Mesenteric fat pad (tissue), 1 donor: ENCODE results near the gene TRMT2A. TPM values are rescaled to one million over a fixed set of nuclear protein-coding genes. Genes with fewer than 3 reads are reported as not detected.

ENCODE experiments used
- DNase-seq: peaks from one replicate; pipeline ENCODE4 v3.0.0-alpha.2; 2020; ENCODE audit warnings: low spot score
- microRNA-seq: library from miRNA; unstranded; fragments of <30 nt; microRNA quantifications from one replicate; pipeline ENCODE4 v1.2.0, GENCODE V29; 2020; ENCODE audit warnings: borderline number of aligned reads
- total RNA-seq: library from RNA; stranded (reverse); fragmentation: NEBNext Ultra II Directional; extraction: Animal tissue kit (Norgen Biotek cat#: 25700); gene quantifications from one replicate; pipeline ENCODE4 v1.2.1, GENCODE V29; 2021
- donor health status: DM: yes; HTN: yes; CAD: no.

Gene TRMT2A
- total RNA-seq, 1 donor from 2014 or later = 49.2 TPM

DNA sequence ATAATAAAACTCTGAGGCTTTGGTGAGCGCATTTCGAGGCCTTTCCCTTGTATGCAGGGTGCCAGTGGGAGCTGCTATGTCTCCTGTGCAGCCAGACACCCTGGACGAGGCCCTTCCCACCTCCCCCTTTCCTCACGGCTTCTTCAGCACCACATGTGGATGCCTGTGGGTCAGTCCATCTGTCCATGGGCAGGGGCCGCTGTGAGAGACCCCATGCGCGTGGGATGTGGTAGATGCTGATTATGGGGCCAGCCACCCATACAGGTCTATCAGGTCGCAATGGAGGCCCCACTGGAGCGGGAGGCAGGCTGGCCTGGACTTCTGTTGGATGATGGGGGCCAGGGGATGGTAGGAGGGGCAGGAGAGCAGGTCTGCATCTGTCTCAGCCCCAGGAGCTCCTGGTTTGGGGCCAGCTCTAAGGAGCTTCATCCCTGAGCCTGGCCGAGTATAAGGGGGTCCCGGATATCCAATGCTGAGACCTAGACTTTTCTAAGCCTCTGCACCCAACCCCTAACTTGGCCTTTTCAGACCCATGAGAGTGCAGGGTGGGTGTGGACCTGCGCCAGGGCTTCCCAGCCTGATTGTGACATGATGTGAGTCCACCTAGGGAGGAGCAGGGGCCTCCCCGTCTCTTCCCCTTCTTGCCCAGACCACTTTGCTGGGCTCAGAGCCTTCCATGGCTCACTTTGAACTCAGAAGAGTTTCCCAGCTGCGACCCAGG lies 51.0 kb downstream of the TRMT2A start:
- DNase-seq = no peak

DNA sequence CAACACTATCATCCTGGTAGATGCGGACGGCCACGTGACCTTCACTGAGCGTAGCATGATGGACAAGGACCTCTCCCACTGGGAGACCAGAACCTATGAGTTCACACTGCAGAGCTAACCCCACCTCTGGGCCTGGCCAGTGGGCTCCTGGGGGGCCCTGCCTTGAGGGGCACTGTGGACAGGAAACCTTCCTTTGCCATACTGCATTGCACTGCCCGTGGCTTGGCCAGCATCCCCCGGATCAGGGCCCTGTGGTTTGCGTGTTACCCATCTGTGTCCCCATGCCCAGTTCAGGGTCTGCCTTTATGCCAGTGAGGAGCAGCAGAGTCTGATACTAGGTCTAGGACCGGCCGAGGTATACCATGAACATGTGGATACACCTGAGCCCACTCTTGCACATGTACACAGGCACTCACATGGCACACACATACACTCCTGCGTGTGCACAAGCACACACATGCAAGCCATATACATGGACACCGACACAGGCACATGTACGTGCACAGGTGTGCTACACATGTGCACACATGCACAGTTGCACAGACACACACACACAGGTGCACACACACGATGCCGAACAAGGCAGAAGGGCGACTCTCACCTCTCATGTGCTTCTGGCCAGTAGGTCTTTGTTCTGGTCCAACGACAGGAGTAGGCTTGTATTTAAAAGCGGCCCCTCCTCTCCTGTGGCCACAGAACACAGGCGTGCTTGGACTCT lies 52.3 kb downstream of the TRMT2A start:
- no peak for DNase-seq

DNA sequence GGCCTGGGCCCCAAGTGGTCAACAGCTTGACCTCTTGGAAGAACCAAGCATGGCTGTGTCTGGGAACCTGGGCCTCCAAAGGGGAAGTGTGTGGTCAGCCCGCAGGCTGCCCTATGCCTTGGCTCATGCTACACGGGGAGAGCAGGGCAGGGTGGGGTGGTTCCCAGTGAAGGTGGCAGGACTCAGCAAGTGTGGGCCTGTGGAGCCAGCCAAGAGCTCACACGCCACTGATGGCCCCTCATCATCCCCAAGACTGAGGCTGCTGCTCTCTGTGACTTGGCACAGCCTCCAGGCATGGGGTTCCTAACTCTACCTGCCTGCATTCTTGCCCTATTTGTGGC lies 52.9 kb downstream of the TRMT2A start:
- DNase-seq = no peak

DNA sequence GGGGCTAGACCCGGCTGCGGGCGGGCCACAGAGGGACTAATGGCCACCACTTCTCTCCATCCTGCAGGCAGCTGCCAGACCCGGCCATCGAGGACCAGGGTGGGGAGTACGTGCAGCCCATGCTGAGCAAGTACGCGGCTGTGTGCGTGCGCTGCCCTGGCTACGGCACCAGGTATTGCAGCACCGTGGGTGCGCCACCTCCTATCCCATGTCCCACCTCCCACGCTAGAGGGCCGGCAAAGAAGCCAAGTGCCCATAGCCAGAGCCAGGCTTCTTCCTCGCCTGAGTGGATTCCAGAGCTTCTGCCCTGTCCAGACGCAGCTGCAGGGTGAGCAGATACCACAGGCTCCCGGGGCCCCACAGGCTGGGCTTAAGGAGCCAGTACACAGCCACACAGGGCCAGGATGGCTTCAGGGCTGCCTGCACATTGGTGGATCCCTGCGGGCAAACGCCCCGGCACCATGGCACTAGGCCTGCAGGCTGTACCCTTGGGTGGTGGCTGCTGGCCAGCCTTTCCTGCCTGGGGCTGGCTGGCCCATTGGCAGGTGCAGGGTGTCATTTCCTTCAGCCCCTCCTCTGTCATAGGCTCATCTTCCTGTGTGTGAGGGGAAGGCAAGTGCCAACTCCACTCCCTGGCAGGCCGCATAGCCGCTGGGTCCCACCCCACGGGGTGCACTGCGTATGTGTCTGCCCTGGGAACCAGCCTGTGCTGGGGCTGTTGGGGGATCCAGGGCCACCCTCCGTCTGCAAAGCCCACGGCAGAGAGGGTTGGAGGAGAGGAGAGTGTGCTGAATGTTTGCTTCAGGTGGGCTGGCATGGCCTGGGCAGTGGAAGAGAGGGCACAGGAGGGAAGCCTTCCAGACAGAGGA lies 53.5 kb downstream of the TRMT2A start:
- DNase-seq = no peak

DNA sequence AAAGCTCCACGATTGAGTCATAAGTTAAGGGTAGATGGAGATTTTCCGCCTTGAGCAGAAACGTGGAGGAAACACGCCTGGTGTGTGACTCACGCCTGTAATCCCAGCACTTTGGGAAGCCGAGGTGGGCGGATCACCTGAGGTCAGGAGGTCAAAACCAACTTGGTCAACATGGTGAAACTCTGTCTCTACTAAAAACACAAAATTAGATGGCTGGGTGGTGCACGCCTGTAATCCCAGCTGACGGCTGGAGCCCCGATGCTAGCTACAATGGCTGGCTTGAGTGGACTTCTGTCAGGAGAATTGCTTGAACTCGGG lies 54.3 kb downstream of the TRMT2A start:
- no peak for DNase-seq

DNA sequence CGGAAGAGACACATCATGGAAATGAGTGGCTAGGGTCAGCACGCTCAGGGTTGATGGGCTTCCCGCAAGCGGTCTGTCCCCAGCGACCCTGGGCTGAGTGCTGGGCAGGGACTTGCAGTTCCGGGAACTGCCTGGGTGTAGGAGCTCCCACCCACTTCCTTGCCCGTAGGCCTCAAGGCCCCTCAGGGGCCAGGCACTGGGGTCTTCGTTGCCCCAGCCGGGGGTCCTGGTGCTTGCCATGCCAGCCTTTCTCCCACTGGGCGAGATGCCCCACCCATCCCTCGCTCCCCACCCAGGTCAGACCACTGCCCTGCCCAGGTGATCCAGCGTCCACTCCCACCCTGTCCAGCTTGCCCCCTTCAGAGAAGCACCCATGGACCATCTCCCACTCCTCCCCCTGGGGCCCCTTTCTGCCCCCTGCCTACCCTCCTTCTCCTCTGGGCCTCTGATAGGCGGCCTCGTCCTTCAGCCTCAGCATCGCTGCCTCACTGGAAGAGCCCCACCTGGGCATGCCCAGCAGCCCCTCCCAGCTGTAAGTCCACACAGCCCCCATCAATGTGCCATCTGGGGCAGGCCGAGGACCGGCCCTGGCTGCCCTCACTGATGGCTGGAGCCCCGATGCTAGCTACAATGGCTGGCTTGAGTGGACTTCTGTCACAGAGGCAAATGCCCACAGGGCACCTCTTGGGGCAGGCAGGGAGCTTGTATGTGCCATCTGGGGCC lies 54.8 kb downstream of the TRMT2A start:
- no peak for DNase-seq

Small RNAs within 50 kb of the gene (microRNA-seq; reads per million reads assigned to microRNA genes)
- gene MIR6816 = not detected

Other genes starting within 250 kb of the TRMT2A start
- 144 TPM for gene COMT, start 175.5 kb downstream of the TRMT2A start, total RNA-seq
- gene TXNRD2, start 175.4 kb downstream of the TRMT2A start, total RNA-seq = 20.2 TPM
- 5.3 TPM for gene ARVCF, start 100.4 kb downstream of the TRMT2A start, total RNA-seq
- gene TANGO2, start 96.1 kb downstream of the TRMT2A start, total RNA-seq = 34.8 TPM
- 29.7 TPM for gene DGCR8, start 37.0 kb downstream of the TRMT2A start, total RNA-seq
- gene RANBP1, start 1.1 kb downstream of the TRMT2A start, total RNA-seq = 75.9 TPM
- gene ZDHHC8, start 14.6 kb upstream of the TRMT2A start, total RNA-seq = 77.8 TPM
- 1.00 TPM for gene CCDC188, start 33.8 kb upstream of the TRMT2A start, total RNA-seq
- gene RTN4R, start 151.1 kb upstream of the TRMT2A start, total RNA-seq = 0.55 TPM
- 25.7 TPM for gene DGCR6L, start 202.8 kb upstream of the TRMT2A start, total RNA-seq